Thyroid gland (tissue), 4 donors: ENCODE results near the gene RALGDS.
"Not testable (repeated sequence)": the region's sequence is repeated elsewhere in the genome, so short reads cannot be mapped to it uniquely, and the experiment has no call there.

Experiments used
- POLR2A ChIP-seq, 2 donors: fragments of 450-650 bp; IDR thresholded peaks; one replicate each; pipeline ENCODE4 v1.6.1; 2017; ENCODE audit warnings: antibody characterized with exemption in 2 of 2, mild to moderate bottlenecking in 2 of 2, moderate library complexity in 1 of 2
- TF ChIP-seq, protein P1 (sequence below), 6 experiments: fragments of 200-600 bp in 3 of 6; fragments of 450-650 bp in 3 of 6; sonication (generic) in 3 of 6; IDR thresholded peaks; one replicate each; pipeline ENCODE4 v1.5.1; 2016 to 2019; ENCODE audit warnings: antibody characterized with exemption in 6 of 6, mild to moderate bottlenecking in 2 of 6, inconsistent platforms in 1 of 6, moderate library complexity in 1 of 6

DNA sequence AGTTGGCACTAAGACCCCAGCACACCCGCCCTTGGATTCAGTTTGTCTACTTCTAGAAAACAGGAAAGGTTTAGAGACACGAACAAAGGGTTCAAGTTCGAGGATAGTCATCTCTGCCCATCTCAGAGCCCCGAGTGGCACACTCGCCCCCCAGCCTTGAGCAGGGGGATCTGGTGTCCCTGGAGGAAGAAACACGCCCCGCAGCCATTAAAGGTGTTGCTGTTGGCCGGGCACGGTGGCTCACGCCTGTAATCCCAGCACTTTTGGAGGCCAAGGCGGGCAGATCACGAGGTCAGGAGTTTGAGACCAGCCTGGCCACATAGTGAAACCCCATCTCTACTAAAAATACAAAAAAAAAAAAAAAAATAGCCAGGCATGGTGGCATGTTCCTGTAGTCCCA lies 48.6 kb upstream of the RALGDS start:
- TF ChIP-seq, protein P1, sequence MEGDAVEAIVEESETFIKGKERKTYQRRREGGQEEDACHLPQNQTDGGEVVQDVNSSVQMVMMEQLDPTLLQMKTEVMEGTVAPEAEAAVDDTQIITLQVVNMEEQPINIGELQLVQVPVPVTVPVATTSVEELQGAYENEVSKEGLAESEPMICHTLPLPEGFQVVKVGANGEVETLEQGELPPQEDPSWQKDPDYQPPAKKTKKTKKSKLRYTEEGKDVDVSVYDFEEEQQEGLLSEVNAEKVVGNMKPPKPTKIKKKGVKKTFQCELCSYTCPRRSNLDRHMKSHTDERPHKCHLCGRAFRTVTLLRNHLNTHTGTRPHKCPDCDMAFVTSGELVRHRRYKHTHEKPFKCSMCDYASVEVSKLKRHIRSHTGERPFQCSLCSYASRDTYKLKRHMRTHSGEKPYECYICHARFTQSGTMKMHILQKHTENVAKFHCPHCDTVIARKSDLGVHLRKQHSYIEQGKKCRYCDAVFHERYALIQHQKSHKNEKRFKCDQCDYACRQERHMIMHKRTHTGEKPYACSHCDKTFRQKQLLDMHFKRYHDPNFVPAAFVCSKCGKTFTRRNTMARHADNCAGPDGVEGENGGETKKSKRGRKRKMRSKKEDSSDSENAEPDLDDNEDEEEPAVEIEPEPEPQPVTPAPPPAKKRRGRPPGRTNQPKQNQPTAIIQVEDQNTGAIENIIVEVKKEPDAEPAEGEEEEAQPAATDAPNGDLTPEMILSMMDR (IDR thresholded peaks at IDR 0.05) = not testable (repeated sequence)
- not testable (repeated sequence) for TF ChIP-seq POLR2A (IDR thresholded peaks at IDR 0.05)
